WI38 (cell line): ENCODE data around the gene NPIPB9.
"Not testable (repeated sequence)": the region's sequence is repeated elsewhere in the genome, so short reads cannot be mapped to it uniquely, and the experiment has no call there.

ENCODE experiments used
- H3K4me3 ChIP-seq: 2 replicates; pipeline ENCODE4 v1.5.1; 2011; ENCODE audit warnings: low read depth, mild to moderate bottlenecking, control low read depth, low read length
- CTCF ChIP-seq: IDR thresholded peaks from 2 replicates; pipeline ENCODE4 v1.5.1; 2012; ENCODE audit warnings: low read depth, mild to moderate bottlenecking, control low read depth, low read length

NPIPB9 gene

GRCh38 chr16:28802235-28803019 lies 50.8 kb downstream of the NPIPB9 start:
- not testable (repeated sequence) for H3K4me3 ChIP-seq
- peak; percentile 30; the same call in 1 of the 2 replicates for TF ChIP-seq CTCF

GRCh38 chr16:28807445-28808120 lies 56.0 kb downstream of the NPIPB9 start:
- H3K4me3 ChIP-seq, result not testable (repeated sequence)

- no peak for TF ChIP-seq CTCF
- no peak overlapping the region for H3K4me3 ChIP-seq
Measured at GRCh38 chr16:28820016-28820415, 68.4 kb downstream of the NPIPB9 start.

- H3K4me3 ChIP-seq, result not testable (repeated sequence)
Measured at GRCh38 chr16:28820546-28820945, 69.0 kb downstream of the NPIPB9 start.

- H3K4me3 ChIP-seq, result peak overlapping the region; percentile 90
Measured at GRCh38 chr16:28821874-28822519, 70.4 kb downstream of the NPIPB9 start.

More at GRCh38 chr16:28821874-28822519, 70.4 kb downstream of the NPIPB9 start:
- TF ChIP-seq CTCF, result no peak
